Measurements from ENCODE around the gene PTPRQ.

PTPRQ gene

DNA sequence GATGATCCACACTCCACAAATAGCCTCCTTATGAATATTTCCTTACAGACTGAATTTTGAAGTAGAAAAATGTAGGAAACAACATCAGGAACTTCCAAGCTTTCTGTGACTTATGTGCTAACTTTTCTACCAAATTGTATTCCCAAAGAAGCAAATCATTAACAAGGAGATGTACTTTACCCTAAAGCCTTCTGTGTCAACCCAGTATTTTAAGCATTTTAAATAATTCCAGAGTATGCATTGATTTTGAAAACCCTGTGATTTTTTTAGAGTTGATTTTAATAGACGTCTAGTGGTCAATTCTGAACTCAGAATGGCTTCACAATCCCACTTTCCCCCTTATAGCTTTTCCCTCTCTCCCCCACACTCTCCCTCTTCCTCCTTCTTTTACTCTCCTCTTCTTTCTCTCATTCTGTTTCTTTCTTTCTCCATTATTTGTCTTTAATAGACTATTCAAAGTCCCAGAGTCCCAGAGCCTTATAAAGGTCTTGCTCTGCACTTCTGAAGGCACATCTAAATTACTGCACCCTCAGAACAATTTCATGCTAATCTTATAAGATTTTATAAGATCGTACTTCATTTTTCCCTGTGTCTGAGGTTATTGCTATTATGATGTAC, 253.3 kb downstream of the PTPRQ start:
- TF ChIP-seq, protein P1, sequence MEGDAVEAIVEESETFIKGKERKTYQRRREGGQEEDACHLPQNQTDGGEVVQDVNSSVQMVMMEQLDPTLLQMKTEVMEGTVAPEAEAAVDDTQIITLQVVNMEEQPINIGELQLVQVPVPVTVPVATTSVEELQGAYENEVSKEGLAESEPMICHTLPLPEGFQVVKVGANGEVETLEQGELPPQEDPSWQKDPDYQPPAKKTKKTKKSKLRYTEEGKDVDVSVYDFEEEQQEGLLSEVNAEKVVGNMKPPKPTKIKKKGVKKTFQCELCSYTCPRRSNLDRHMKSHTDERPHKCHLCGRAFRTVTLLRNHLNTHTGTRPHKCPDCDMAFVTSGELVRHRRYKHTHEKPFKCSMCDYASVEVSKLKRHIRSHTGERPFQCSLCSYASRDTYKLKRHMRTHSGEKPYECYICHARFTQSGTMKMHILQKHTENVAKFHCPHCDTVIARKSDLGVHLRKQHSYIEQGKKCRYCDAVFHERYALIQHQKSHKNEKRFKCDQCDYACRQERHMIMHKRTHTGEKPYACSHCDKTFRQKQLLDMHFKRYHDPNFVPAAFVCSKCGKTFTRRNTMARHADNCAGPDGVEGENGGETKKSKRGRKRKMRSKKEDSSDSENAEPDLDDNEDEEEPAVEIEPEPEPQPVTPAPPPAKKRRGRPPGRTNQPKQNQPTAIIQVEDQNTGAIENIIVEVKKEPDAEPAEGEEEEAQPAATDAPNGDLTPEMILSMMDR (IDR thresholded peaks at IDR 0.05): no peak
- Histone ChIP-seq H3K27me3 (no peaks in the 10 kb centered on the region), H3K9me3 (no peaks in the 10 kb centered on the region), H3K27ac (no peak overlapping the region), H3K4me1 (no peaks in the 10 kb centered on the region), H3K36me3 (no peaks in the 10 kb centered on the region), H3K4me3 (no peak overlapping the region)
- intact Hi-C loops (cut with DNase I; ENCODE audit: low total_unique reads): no loop called here
- no peak for DNase-seq

DNA sequence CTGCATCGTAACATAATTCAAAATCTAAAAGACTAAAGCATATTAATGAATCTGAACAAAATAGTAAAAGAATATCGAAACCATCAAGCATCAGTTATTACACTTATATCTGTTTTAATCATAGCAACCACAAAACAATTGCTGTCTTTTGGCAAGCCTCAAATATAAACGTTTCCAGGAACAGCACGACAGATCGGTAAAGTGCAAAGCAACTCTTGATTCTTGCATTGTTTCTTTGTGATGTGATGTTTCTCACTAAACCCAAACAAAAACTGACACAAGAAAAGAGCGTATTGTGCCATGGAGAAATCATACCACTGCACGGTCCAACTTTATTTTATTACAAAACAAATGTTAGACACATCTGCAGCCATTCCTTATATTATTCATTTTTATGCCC, 254.2 kb downstream of the PTPRQ start:
- TF ChIP-seq, protein P1 (IDR thresholded peaks at IDR 0.05): no peak
- intact Hi-C loops (cut with DNase I; ENCODE audit: low total_unique reads): no loop called here
- no peak for DNase-seq
- H3K4me3 ChIP-seq: no peak overlapping the region
- no peaks in the 10 kb centered on the region for H3K4me1 ChIP-seq
- no peak overlapping the region for H3K27ac ChIP-seq
- no peaks in the 10 kb centered on the region for H3K27me3 ChIP-seq
- H3K9me3 ChIP-seq: no peaks in the 10 kb centered on the region
- no peaks in the 10 kb centered on the region for H3K36me3 ChIP-seq

DNA sequence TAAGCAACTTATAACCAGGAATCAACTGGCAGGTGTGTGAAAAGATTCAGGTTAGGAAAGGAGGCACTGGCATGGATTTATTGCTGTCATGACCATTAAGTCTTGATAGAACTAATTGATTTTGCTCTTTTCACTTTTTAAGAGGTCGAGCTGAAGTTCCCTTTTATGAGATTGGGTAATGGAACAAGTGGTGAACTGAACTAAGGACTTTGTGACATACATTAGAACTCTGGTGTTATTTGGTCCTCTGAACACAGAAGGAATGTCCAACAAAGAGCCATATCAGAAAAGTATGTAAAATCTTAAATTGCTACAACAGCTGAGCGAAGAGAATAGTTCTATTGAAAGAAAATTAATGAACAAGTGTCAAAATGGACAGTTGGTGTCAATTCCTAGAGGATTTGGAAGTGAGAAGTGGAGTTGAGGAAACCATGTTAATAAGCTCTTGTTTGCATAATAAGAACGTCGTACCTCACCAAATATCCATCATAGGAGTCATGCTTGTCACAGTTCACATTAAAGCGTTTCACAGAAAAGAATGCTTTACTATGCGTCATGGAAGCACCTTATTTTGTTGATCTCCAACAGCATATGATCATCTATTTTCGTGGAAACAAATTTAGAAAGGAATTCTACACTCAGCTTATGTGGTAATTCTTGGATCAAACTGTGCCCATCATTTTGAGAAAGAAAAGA, 255.0 kb downstream of the PTPRQ start:
- H3K4me3 ChIP-seq: no peak overlapping the region
- H3K9me3 ChIP-seq: no peaks in the 10 kb centered on the region
- no peak overlapping the region for H3K27ac ChIP-seq
- intact Hi-C loops (cut with DNase I; ENCODE audit: low total_unique reads): no loop called here
- H3K27me3 ChIP-seq: no peaks in the 10 kb centered on the region
- TF ChIP-seq, protein P1 (IDR thresholded peaks at IDR 0.05): no peak
- DNase-seq: no peak
- H3K36me3 ChIP-seq: no peaks in the 10 kb centered on the region
- no peaks in the 10 kb centered on the region for H3K4me1 ChIP-seq

DNA sequence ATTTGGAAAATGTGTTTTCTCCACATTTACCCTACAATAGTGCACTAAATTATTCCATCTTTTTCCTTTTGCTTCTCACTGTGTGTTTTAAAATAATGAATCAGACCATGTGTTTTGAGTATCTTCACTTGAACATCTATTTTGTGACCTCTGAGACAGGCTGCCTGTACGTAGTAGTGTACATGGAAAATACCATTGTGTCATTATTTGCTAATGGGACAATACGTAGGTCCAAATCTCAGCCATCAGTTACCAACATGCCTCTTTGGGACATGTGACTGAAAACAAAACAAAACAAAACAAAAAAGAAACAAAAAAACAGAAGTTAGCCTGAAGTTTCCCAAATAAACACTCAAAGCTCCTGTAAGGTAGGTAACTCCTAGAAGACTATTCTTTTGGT, 256.3 kb downstream of the PTPRQ start:
- Histone ChIP-seq H3K27ac (no peak overlapping the region), H3K4me1 (no peaks in the 10 kb centered on the region), H3K9me3 (no peaks in the 10 kb centered on the region), H3K4me3 (no peak overlapping the region), H3K36me3 (no peaks in the 10 kb centered on the region), H3K27me3 (no peaks in the 10 kb centered on the region)
- TF ChIP-seq, protein P1 (IDR thresholded peaks at IDR 0.05): no peak
- DNase-seq: no peak
- intact Hi-C loops (cut with DNase I; ENCODE audit: low total_unique reads): no loop called here

DNA sequence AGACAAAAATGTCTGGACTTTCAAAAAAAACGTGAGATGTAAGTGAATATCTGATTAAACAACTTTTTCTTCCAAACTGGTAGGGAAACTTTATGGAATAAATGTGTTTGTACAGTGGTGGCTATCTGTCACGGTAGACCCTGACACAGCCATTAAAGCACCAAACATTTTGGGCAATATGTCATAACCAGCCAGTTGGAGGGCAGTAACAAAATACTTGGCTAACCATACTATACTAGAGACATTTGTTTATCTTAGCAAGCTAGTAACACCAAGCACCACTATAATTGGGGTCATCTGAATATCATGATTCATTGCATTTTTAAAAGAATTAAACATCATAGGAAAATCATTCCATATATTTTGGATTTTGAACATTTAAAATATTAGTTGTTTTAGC, 257.4 kb downstream of the PTPRQ start:
- Histone ChIP-seq H3K4me1 (no peaks in the 10 kb centered on the region), H3K36me3 (no peaks in the 10 kb centered on the region), H3K27me3 (no peaks in the 10 kb centered on the region), H3K4me3 (no peak overlapping the region), H3K27ac (no peak overlapping the region), H3K9me3 (no peaks in the 10 kb centered on the region)
- no peak for DNase-seq
- intact Hi-C loops (cut with DNase I; ENCODE audit: low total_unique reads): no loop called here
- TF ChIP-seq, protein P1 (IDR thresholded peaks at IDR 0.05): no peak
